ENCODE measurements around the gene ZBTB5. TPM values are rescaled to one million over a fixed set of nuclear protein-coding genes. Genes with fewer than 3 reads are reported as not detected.
"Not testable (repeated sequence)": the region's sequence is repeated elsewhere in the genome, so short reads cannot be mapped to it uniquely, and the experiment has no call there.

ZBTB5 gene
- total RNA-seq, 2 donors from 2014 or later = 12.5 to 19.4 TPM

DNA sequence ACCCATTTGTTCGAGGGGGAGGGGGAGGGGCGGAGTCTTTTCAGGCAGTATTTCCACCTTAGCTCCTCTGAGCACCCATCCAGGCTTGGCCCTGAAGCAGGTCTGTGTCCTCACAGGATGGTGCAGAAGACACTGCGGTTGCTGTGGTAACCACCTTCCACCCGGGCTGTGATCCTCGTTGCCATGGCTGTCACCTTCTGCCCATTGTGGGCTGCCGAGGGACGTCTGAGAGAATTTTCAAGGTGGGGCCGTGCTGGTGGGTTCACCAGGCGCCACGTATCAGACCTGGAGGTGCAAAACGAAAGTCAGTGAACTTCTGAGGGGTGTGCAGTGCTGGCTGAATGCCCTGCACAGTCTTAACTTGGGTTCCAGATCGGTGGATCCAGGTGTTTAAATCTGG is 47.2 kb upstream of the ZBTB5 start:
- no peaks in the 10 kb centered on the region for H3K4me1 Mint-ChIP-seq
- no peak for DNase-seq
- Histone ChIP-seq H3K4me3 (ENCODE audit: low read length) (no peak overlapping the region), H3K9me3 (ENCODE audit: control insufficient read depth, low read length) (no peaks in the 10 kb centered on the region), H3K36me3 (ENCODE audit: control insufficient read depth, insufficient read depth, low read length) (peaks cover 29% of the 10 kb centered on the region), H3K27me3 (ENCODE audit: control insufficient read depth, insufficient read depth, low read length, poor library complexity, severe bottlenecking) (no peaks in the 10 kb centered on the region), H3K4me1 (ENCODE audit: control insufficient read depth, insufficient read depth, low read length) (no peaks in the 10 kb centered on the region), H3K9ac (ENCODE audit: extremely low read depth, low read length, poor library complexity, severe bottlenecking) (no peak overlapping the region), H3K27ac (ENCODE audit: low read depth, low read length) (no peak overlapping the region)
- H3K4me3 Mint-ChIP-seq = no peak overlapping the region
- no peaks in the 10 kb centered on the region for H3K9me3 Mint-ChIP-seq
- no peaks in the 10 kb centered on the region for H3K27me3 Mint-ChIP-seq (ENCODE audit: insufficient read depth)
- TF ChIP-seq CTCF (conservative IDR thresholded peaks at IDR 0.05) = no peak
- no peak overlapping the region for H3K27ac Mint-ChIP-seq
- H3K36me3 Mint-ChIP-seq (ENCODE audit: low read depth) = peaks cover 43% of the 10 kb centered on the region
- WGBS, 2 experiments (ENCODE audit: insufficient coverage in 1 of 2, insufficient read length in 1 of 2) = 79 to 86% methylated on average over 9 to 12 of the region's 12 CpGs

- H3K9me3 ChIP-seq (ENCODE audit: control insufficient read depth, low read length) = no peaks in the 10 kb centered on the region
- H3K27ac ChIP-seq (ENCODE audit: low read depth, low read length) = no peak overlapping the region
- peak; percentile 90 for DNase-seq
- H3K36me3 ChIP-seq (ENCODE audit: control insufficient read depth, insufficient read depth, low read length) = peaks cover 30% of the 10 kb centered on the region
- H3K9me3 Mint-ChIP-seq = no peaks in the 10 kb centered on the region
- 83 to 85% methylated on average over 14 to 15 of the region's 15 CpGs for WGBS, 2 experiments (ENCODE audit: insufficient coverage in 1 of 2, insufficient read length in 1 of 2)
- no peak overlapping the region for H3K9ac ChIP-seq (ENCODE audit: extremely low read depth, low read length, poor library complexity, severe bottlenecking)
- H3K27ac Mint-ChIP-seq = peak overlapping the region; percentile 58
- peaks cover 42% of the 10 kb centered on the region for H3K36me3 Mint-ChIP-seq (ENCODE audit: low read depth)
- H3K27me3 Mint-ChIP-seq (ENCODE audit: insufficient read depth) = no peaks in the 10 kb centered on the region
- no peaks in the 10 kb centered on the region for H3K27me3 ChIP-seq (ENCODE audit: control insufficient read depth, insufficient read depth, low read length, poor library complexity, severe bottlenecking)
- peak; percentile 65 for TF ChIP-seq CTCF (conservative IDR thresholded peaks at IDR 0.05)
- H3K4me3 ChIP-seq (ENCODE audit: low read length) = no peak overlapping the region
- H3K4me1 Mint-ChIP-seq = no peaks in the 10 kb centered on the region
- no peaks in the 10 kb centered on the region for H3K4me1 ChIP-seq (ENCODE audit: control insufficient read depth, insufficient read depth, low read length)
- no peak overlapping the region for H3K4me3 Mint-ChIP-seq
These were observed 46.1 kb upstream of the ZBTB5 start for GRCh38 chr9:37511016-37512010.

DNA sequence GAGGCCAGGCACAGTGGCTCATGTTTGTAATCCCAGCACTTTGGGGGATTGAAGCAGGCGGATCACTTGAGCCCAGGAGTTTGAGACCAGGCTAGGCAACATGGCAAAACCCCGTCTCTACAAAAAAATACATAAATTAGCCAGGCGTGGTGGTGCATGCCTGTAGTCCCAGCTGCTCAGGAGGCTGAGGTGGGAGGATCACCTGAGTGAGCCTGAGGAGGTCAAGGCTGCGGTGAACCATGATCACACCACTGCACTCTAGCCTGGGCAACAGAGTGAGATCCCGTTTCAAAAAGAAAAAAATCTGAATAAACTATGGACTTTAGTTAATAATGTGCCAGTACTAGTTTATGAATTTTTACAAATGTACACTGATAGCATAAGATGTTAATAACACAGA is 44.8 kb upstream of the ZBTB5 start:
- not testable (repeated sequence) for H3K9me3 ChIP-seq (ENCODE audit: control insufficient read depth, low read length); H3K27ac ChIP-seq (ENCODE audit: low read depth, low read length); H3K27me3 ChIP-seq (ENCODE audit: control insufficient read depth, insufficient read depth, low read length, poor library complexity, severe bottlenecking); H3K4me3 Mint-ChIP-seq; H3K4me1 Mint-ChIP-seq; H3K4me1 ChIP-seq (ENCODE audit: control insufficient read depth, insufficient read depth, low read length); H3K27ac Mint-ChIP-seq; H3K4me3 ChIP-seq (ENCODE audit: low read length); H3K27me3 Mint-ChIP-seq (ENCODE audit: insufficient read depth); H3K9ac ChIP-seq (ENCODE audit: extremely low read depth, low read length, poor library complexity, severe bottlenecking); DNase-seq; H3K9me3 Mint-ChIP-seq
- whole genome bisulfite sequencing, 2 experiments (ENCODE audit: insufficient coverage in 1 of 2, insufficient read length in 1 of 2) = 96 to 100% methylated on average over 1 to 5 of the region's 5 CpGs
- H3K36me3 ChIP-seq (ENCODE audit: control insufficient read depth, insufficient read depth, low read length) = peaks cover 22% of the 10 kb centered on the region
- H3K36me3 Mint-ChIP-seq (ENCODE audit: low read depth) = peaks cover 39% of the 10 kb centered on the region

Data from endodermal cell (in vitro differentiated cells).